ENCODE measurements around the gene FXYD7. TPM values are rescaled to one million over a fixed set of nuclear protein-coding genes. Genes with fewer than 3 reads are reported as not detected.
"Not testable (repeated sequence)": the region's sequence is repeated elsewhere in the genome, so short reads cannot be mapped to it uniquely, and the experiment has no call there.

FXYD7 gene
- total RNA-seq, 3 donors from 2014 or later: 1.5 TPM; not detected in 2

DNA sequence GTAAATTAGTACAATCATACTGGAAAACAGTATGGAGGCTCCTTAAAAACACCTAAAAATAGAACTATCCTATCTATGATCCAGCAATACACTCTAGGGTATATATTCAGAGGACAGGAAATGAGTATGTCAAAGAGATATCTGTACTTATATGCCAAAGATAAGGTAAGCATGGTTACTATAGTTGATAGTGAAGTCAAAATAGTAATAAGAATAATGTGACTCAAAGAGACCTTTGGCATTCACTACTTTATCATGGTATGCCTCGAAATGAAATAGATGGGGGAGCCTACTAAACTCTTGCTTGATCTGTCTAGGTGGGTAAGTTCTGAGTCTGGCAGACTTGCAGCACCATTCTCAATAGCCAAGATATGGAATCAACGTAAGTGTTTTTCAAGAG, 41.8 kb downstream of the FXYD7 start:
- intact Hi-C loops (cut with DNase I, micrococcal nuclease): no loop called here
- ATAC-seq: no peak
- H3K4me1 ChIP-seq (ENCODE audit: low read depth): no peaks in the 10 kb centered on the region
- no peaks in the 10 kb centered on the region for H3K9me3 ChIP-seq
- no peaks in the 10 kb centered on the region for H3K36me3 ChIP-seq (ENCODE audit: low read depth)
- no peak for TF ChIP-seq CTCF (IDR thresholded peaks at IDR 0.05)
- H3K4me3 ChIP-seq: no peak overlapping the region
- no peak for DNase-seq

- ATAC-seq: no peak
- H3K9me3 ChIP-seq: no peaks in the 10 kb centered on the region
- no peak for TF ChIP-seq CTCF (IDR thresholded peaks at IDR 0.05)
- no peak overlapping the region for H3K4me3 ChIP-seq
- intact Hi-C loops (cut with DNase I, micrococcal nuclease): no loop called here
- H3K36me3 ChIP-seq (ENCODE audit: low read depth): no peaks in the 10 kb centered on the region
- DNase-seq: no peak
- no peaks in the 10 kb centered on the region for H3K4me1 ChIP-seq (ENCODE audit: low read depth)
Observed at GRCh38 chr19:35194012-35194984, 51.2 kb downstream of the FXYD7 start.

- TF ChIP-seq CTCF (IDR thresholded peaks at IDR 0.05): no peak
- ATAC-seq (no peak), DNase-seq (no peak)
- Histone ChIP-seq H3K36me3 (ENCODE audit: low read depth) (no peaks in the 10 kb centered on the region), H3K4me1 (ENCODE audit: low read depth) (no peaks in the 10 kb centered on the region), H3K4me3 (no peak overlapping the region), H3K9me3 (no peaks in the 10 kb centered on the region)
- intact Hi-C loops (cut with DNase I, micrococcal nuclease): no loop called here
Observed at GRCh38 chr19:35195830-35196229, 52.8 kb downstream of the FXYD7 start.

GRCh38 chr19:35196861-35197260, 53.8 kb downstream of the FXYD7 start:
- H3K4me3 ChIP-seq; DNase-seq; intact Hi-C loops (cut with DNase I, micrococcal nuclease); H3K9me3 ChIP-seq; H3K36me3 ChIP-seq (ENCODE audit: low read depth); H3K4me1 ChIP-seq (ENCODE audit: low read depth); ATAC-seq: not testable (repeated sequence)

GRCh38 chr19:35199481-35199880, 56.4 kb downstream of the FXYD7 start:
- Histone ChIP-seq H3K9me3 (no peaks in the 10 kb centered on the region), H3K4me1 (ENCODE audit: low read depth) (no peaks in the 10 kb centered on the region), H3K36me3 (ENCODE audit: low read depth) (no peaks in the 10 kb centered on the region), H3K4me3 (no peak overlapping the region)
- intact Hi-C loops (cut with DNase I, micrococcal nuclease): no loop called here
- no peak for ATAC-seq
- no peak for TF ChIP-seq CTCF (IDR thresholded peaks at IDR 0.05)
- DNase-seq: no peak
